OCI-M1 (cell line): ENCODE data around the gene PLB1.

Experiments used
- DNase-seq: peaks from one replicate; lab custom pipeline; 2025; lab: John Stamatoyannopoulos, UW

Gene PLB1

DNA sequence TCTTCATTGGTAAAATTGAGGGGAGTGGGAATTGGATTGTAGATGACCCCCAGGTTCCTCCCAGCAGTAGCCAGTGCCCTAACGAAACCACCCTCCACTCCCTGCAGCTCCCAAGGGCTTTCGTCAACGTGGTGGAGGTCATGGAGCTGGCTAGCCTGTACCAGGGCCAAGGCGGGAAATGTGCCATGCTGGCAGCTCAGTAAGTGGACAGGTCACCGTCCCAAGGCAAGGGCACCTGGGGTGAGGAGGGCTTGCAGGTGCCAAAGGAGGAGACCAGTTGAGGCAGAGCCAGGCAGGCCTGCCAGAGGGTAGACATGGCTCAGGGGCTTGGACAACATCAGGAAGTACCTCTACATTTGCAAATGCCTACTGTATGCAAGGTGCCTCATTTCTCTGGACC lies 133.1 kb downstream of the PLB1 start:
- no peak for DNase-seq

DNA sequence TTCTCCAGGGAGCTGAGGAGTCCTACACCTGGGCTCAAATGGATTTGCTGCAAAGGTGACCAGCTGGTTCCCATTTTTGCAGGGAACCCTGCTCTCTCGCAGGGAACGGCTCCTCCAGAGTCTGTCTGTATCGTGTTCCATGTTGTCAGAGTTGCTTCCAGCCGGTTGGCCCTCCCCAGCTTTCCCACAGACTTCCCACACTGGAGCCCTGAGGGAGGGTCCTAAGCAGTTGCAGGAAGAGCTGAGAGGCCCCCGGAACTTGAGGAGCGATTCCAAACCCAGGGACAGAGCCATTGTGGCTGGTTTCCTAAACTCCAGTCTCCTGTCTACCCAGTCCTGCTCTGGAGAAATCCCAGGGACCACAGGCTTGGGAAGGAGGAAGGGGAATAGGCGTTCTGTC lies 134.1 kb downstream of the PLB1 start:
- DNase-seq: no peak

DNA sequence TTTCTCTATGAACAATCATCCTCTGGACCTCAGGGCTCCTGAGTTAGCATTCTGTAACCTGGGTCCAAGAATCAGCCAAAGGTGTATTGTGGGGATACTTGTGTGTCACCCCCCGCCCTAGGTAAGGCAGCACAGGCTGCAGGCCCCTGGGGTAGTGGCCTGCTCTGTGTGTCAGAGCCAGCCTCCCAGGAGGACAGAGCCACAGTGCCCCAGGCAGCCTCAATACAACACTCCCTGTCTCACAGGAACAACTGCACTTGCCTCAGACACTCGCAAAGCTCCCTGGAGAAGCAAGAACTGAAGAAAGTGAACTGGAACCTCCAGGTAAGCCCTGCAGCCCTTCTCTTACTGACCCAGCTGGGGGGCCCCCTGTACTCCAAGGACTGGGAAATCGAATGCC lies 134.5 kb downstream of the PLB1 start:
- no peak for DNase-seq

DNA sequence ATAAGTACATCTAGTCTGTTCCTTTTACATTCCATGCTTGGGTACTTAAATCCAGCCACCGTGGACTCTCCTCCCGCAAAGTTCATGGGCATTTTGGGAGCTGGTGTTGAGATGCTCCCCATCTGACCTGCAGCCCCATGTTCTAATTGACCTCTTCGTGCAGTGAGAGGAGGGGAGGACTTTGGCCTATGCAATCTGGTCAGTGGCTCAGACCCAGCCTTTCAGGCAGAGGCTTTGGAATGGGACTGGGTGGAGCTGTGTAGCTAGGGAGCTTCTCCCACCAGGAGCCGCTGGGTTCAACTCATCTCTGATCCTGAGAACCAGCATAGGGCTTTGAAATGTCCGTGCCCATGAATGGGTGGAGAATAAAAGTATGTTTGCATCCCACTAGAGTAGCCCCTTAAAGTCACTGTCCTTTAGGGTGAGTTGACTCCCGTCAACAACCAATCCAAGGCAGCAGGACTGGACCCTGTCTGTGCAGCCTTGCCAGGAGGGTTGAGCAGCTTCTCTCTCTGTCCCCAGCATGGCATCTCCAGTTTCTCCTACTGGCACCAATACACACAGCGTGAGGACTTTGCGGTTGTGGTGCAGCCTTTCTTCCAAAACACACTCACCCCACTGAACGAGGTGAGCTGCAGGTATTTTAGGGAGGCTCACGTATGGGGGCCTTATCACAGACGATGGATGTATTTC lies 135.8 kb downstream of the PLB1 start:
- DNase-seq: no peak

DNA sequence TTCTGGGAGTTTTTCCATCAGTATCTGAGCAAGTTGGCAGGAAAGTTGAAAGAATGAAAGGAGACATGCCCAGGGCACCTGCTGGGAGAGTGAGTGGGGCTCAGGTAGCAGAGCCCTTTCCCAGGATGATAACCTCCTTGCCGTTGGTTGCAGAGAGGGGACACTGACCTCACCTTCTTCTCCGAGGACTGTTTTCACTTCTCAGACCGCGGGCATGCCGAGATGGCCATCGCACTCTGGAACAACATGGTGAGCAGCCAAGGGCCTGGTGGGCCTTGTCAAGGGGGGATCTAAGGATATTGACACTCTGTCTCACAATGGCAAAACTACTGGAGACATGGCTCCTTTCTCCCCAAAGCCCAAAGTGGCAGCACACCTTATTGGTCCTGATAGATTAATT lies 136.9 kb downstream of the PLB1 start:
- no peak for DNase-seq

DNA sequence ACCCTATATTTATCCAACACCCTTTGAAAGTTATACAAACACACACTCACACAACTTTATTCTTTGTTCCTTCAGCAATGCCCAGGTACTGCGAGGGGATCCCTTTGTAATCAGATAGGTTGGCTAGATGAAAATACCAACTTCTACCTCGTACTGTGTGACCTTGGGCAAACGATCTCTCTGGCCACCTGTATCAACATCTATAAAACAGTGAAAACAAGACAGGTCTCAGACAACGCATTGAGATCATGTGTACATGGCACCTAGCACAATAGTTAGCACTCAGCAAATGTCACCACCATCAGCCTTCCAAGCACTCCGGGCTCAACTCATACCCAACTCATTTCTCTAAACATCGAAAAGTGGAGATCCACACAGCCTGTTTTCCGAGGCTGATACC lies 137.3 kb downstream of the PLB1 start:
- DNase-seq: no peak

DNA sequence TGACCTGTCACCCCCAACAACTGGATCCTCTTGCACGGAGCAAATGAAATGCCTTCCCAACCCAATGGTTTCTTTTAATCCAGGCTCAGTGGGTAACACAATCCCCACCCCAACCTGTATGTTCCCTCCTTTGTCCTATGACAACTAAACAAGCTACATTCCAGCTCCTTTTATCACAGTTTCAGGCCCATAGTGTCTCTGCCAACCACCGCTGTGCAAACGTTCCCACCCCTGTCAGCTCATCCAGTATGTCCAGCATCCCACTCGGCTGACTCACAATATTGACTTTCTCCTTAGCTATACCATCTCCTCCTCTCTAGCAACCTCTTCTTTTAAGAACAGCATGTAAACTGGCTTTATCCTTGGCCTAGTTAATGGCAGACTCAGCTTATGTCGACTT lies 137.9 kb downstream of the PLB1 start:
- no peak for DNase-seq

DNA sequence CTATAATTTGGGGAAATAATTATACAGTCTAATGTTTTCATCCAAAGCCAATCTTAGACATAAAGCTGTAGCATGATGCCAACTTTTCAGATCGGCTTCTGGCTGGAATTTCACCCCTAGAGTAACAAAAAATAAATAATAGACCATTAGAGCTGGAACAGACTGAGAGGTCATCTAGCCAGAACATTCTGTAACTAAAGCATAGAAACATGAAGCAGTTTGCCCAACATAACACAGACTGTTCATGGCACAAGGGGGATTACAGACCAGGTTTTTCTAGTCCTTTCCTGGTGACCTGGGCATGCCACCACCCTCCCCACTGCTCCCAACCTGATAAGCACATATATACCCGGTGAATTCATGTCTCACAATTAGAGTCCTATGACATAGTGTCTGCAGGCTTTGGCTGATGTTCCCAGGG lies 139.3 kb downstream of the PLB1 start:
- DNase-seq: no peak

DNA sequence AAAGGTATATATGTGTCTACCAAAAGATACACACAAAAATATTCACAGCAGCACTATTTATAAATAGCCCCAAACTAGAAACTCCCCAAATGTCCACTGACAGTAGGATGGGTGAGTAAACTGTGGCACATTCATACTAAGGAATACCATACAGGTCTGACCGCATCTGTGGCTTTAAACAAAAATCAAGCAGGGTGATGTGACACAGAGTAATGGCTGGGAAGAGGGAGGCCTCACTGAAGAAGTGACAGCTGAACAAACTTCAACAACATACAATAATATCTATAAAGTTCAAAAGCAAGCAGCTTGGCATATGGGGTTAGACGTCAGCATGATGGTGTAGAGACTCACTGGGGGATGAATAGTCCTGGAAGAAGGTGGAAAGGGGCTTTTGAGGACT lies 140.6 kb downstream of the PLB1 start:
- DNase-seq: no peak

DNA sequence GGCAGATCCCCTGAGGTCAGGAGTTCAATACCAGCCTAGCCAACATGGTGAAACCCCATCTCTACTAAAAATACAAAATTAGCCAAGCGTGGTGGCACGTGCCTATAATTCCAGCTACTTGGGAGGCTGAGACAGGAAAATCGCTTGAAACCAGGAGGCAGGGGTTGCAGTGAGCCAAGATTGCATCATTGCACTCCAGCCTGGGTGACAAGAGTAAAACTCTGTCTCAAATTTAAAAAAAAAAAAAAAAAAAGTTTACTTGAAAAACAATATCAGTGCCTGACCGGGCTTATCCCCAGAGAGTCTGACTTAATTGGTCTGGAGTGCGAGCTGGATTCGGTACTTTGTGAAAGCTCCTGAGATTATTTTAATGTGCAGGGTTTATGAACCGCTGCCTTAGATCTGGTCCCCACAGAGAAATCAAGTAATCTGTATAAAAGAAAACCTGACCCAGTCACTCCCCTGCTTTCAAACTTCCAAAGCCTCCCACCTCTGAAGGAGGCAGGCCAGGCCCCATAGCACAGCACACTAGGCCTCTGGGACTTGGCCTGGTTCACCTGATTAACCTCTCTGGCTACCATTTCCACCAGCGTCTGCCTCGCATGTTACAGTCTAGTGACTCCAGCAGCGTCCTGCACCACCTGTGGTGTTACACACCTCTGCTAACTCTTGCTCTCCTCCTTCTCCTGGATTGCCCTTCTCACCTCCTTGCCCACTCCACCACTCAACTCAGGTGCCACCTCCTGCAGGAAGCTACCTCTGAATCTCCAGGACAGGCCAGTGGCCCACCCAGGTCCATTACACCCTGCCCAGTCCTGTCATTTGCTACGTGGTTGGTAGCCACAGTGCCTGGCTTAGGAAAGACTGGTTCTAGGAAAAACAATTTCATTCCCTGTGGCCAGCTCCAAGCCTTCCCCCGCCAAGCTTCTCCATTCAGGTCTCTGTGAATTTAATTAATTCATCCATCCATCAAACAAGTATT lies 141.5 kb downstream of the PLB1 start:
- no peak for DNase-seq

DNA sequence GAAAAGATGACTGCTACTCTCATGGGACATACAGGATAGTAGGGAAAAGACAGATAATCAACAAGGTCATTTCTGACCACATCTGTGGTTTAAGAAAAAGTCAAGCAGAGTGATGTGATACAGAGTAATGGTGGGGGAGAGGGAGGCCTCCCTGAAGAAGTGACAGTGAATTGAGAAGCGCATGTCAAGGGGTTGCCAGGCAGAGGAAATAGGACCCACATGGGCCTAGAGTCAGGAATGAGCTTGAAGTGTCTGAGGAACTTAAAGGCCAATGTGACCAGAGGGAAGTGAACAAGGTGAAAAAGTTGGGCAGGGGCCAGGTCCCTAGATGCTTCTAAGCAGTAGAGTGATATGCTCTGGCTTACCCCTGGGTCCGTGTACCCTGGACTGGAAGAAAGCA lies 142.2 kb downstream of the PLB1 start:
- DNase-seq: peak; percentile 15

DNA sequence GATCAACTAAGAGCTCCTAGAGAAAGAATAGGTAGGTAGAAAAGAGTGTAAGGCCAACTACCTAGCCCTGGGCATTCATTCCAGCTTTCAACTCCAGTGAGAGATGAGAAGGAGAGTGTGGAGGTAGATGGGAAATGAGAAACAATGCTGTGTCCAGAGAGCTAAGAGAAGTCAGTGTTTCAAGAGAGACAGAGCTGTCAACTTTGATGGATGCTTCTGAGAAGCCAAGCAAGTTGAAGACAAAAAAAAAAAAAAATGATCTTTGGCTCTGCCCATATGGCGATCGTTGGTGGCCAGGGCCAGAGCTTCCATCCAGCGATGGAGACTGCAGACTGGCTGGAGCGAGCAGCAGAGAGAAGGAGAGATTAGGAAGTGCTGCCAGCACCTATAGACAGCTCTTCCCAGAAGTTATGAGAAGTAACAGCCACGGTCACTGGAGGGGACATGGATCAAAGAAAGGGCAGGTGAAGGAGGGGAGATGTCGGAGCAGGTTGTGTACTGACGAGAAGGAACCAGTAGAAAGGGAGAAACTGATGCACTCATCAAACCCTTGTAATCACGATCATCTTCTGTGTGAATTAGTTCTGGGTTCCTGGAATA lies 143.3 kb downstream of the PLB1 start:
- no peak for DNase-seq

DNA sequence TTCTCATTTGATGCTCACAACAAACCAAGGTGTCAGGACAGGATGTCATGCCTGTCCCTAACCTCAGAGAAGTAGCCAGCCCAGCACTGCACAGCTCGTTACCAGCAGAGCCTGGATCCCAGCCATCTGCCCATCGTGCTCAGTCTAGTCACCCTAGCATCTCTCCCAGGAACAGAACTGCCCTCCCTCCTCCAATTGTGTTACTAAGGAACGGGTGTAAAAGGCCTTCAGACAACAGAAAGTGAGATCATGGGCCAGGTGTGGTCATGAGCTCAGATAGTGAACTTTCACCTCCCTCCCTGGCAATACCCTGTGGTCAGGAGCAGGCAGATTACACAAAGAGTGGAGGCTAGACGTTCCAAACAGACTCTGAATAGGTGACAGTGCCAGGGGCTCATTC lies 144.0 kb downstream of the PLB1 start:
- no peak for DNase-seq

DNA sequence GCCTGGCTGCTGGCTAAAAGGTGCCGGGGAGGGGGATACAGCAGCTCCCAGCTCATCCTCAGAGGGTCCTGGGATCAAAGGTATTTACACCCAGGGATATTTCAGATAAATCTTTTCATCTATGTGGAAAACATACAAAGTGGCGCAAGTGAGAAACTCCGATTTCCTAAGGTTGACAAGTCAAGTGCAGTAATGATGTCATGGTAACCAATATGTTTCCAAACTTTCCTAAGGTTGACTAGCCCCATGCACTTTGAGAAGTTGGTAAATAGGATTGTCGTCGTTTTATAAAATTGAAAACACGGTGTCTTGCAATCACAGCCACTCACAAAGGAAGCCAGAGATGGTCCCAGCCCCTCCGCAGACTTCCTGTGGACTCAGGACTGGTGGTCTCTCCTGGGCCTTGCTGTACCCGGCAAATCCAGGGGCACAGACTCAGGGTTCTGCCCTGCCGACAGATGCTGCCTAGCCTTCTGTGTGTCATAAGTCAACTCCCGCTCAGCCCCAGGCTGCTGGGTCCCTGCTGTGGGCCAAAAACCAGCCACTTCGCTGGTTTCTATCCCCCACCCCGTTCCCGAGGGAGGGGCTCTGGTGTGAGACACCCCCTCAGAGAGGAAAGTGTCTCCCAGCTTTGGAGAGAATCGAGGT lies 144.5 kb downstream of the PLB1 start:
- DNase-seq: no peak

DNA sequence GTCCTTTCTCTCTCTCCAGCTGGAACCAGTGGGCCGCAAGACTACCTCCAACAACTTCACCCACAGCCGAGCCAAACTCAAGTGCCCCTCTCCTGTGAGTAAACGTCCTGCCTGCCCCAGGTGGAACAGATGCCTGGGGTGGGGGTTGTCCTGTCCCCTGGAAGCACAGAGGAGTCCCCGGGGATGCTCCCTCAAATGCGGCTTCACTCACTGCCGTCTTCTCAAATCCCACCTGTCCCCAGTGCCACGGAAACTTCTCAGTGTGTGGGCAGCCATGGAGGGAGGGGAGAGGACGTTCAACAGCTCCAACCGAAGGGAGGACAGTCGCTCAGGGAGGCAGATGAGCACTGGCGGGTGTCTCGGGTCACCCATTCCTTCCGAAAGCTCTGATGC lies 145.0 kb downstream of the PLB1 start:
- no peak for DNase-seq

DNA sequence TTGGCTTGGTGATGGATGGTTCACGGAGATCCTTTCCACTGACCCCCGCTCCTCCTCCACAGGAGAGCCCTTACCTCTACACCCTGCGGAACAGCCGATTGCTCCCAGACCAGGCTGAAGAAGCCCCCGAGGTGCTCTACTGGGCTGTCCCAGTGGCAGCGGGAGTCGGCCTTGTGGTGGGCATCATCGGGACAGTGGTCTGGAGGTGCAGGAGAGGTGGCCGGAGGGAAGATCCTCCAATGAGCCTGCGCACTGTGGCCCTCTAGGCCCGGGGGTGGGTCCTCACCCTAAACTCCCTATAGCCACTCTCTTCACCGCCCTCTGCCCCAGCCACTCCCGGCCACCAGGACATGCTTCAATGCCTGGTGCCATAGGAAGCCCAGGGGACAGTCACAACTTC lies 146.9 kb downstream of the PLB1 start:
- no peak for DNase-seq

DNA sequence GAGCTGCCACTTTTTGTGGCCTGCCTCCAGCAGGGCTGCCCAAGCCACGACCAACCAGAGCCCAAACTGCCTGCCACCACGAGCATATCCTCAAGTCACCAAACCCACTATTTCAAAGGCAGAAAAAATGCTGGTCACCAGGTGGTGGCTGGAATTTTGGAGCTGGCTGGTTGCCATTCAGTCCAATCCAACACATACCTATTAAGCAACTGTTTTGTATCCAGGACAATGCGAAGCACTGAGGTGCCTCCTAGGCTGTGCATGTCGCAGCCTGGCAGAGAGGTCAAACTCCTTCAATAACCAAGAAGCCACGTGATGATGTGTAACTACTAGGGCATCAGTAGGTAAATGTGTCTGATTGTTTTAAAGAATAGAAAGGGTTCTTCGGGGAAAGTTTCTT lies 147.5 kb downstream of the PLB1 start:
- DNase-seq: no peak

DNA sequence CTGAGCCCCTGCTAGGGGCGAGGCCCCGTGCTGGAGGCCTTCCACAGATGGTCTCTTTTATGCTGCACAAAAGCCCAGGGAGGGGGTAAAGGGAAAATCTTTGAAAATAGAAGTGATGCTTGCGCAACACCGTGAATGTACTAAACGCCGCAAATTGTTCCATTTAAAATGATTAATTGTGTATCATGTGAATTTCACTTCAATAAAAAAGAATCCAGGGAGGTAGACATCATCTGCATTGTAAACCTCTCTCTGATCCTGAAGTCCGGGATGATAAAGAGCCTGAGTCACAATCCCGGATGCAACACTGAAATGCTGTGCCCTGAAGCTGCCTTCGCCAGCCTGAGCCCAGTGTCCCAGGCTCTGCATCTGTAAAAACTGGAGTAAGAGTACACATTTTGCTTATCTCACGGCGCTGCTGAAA lies 148.1 kb downstream of the PLB1 start:
- no peak for DNase-seq

DNA sequence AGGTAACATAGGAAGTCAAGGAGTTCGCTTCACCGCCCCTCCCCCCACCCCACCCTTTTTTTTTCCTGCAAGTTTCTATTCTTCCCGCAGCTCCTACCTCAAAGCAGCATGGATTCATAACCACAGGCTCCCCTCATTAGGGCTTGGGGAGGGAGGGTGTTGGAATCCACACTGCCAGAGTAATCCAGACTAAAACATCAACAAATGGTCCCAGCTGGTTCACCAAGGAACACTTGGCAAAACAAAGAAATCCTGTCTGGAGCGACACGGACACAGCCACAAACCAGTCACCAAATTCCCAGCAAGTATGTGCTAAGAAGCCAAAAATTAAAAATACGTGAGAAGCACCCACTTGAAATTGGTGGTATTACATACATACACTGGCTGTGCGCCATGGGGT lies 148.9 kb downstream of the PLB1 start:
- DNase-seq: no peak

DNA sequence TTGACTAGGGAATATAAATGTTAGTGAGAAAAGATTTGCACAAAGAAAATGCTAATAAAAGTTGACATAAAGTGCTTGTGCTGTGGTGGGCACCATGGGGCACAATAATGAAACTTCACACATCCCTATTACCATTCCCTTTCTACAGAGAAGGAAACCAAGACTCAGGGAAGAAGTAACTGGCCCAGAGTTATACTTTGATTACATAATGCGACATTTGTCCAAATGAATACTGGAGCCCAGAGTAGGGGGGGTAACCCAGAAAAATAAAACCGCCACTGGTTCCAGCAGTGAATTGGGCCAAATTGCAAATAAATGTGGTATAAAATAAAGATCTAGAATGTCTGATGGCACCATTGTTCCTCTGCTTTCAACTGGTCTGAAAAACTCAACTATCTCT lies 149.7 kb downstream of the PLB1 start:
- no peak for DNase-seq

DNA sequence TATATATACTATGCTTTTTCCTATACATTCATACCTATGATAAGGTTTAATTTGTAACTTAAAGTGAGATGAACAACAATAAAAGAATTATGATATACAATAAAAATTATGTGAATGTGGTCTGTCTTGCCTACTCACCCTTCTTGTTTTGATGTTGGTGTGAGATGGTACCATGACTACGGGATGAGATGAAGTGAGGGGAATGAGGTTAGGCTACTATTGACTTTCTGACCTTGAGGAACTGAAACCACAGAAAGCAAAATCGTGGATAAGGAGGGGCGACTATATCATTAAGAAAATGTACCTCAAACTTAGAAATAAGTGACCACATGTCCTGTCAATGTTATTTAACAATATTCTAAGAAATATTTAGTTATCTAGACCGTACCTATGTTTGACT lies 151.8 kb downstream of the PLB1 start:
- DNase-seq: no peak

DNA sequence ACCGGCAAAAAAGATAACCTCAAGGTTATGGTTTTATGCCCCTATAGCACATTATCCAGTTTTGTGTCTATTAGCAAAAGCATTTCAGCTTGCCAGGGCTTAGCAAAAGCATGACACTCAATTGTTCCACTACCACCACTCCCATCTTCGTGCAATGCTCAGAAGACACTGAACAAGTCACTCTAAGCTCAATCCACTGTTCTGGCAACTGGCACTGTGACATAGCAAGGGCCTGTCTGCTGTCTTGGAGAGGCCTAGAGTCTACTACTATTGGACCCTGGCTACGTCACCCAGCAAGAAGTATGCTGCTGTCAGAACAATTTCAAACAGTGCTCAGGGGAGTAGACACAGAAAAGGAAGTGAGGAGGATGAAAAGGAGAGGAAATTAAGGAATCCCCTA lies 152.3 kb downstream of the PLB1 start:
- DNase-seq: no peak
